Mononuclear cell (primary cell): ENCODE data around the gene MUC15. TPM values are rescaled to one million over a fixed set of nuclear protein-coding genes. Genes with fewer than 3 reads are reported as not detected.

Experiments used
- H3K27me3 ChIP-seq: 2 replicates; pipeline ENCODE4 v1.6.0; 2011; ENCODE audit warnings: low read length, control low read depth; ENCODE audit not compliant: insufficient read depth
- H3K4me1 ChIP-seq: 2 replicates; pipeline ENCODE4 v1.5.1; 2011; ENCODE audit warnings: mild to moderate bottlenecking, low read length, control low read depth; ENCODE audit not compliant: insufficient read depth
- H3K4me3 ChIP-seq: 2 replicates; pipeline ENCODE4 v1.5.1; 2011; ENCODE audit warnings: mild to moderate bottlenecking, low read length, moderate library complexity
- H3K9me3 ChIP-seq: 2 replicates; pipeline ENCODE4 v1.5.1; 2011; ENCODE audit warnings: low read depth, mild to moderate bottlenecking, control low read depth, low read length
- total RNA-seq: library from RNA; depleted of rRNA; stranded (reverse); fragments of >200 nt; gene quantifications from one replicate; pipeline ENCODE4 v1.2.3, GENCODE V29; 2012

Gene MUC15
- total RNA-seq, 1 donor = not detected

DNA sequence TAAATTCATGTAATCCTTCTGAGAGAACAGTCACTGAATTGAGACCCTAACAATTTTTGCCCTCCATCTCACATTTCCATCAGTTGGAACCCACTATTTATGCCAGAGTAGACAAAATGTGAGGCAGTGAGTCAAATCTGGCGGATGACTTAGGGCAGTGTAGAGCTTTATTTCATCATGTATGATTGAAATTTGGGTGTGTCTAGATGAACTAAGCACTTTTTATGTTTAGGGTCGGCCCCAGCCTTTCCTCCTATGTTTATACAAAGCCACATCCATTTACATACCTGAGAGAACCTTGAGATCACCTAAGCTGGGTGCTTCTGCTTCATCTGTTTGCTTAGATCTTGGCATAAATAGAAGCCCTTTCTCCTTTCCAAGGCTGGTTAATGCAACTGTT is 15.0 kb upstream of the MUC15 start:
- Histone ChIP-seq H3K4me1 (no peaks in the 10 kb centered on the region), H3K27me3 (no peaks in the 10 kb centered on the region), H3K4me3 (no peak overlapping the region)

DNA sequence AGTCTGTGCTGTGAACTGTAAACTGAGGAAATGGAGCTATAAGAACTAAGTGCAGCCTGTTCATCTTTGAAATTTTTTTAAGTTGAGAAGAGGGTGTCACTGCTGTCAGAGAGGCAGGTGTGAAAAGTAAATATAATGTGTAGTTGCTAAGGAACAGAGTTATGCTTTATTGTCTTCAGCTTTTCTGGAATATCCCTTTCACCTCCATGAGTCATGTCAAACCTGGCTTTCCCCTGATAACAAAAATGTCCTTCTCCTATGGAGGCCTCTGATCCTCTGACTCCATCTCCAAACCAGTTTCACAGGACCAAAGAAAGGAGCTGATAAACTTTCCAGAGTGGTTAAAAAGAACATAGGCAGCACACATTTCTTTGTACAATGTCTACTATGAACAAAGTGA is 12.8 kb upstream of the MUC15 start:
- H3K4me1 ChIP-seq = no peaks in the 10 kb centered on the region
- H3K27me3 ChIP-seq = no peaks in the 10 kb centered on the region
- no peaks in the 10 kb centered on the region for H3K9me3 ChIP-seq
- H3K4me3 ChIP-seq = no peak overlapping the region

More for the DNA sequence above, 15.0 kb upstream of the MUC15 start:
- H3K9me3 ChIP-seq = no peaks in the 10 kb centered on the region

DNA sequence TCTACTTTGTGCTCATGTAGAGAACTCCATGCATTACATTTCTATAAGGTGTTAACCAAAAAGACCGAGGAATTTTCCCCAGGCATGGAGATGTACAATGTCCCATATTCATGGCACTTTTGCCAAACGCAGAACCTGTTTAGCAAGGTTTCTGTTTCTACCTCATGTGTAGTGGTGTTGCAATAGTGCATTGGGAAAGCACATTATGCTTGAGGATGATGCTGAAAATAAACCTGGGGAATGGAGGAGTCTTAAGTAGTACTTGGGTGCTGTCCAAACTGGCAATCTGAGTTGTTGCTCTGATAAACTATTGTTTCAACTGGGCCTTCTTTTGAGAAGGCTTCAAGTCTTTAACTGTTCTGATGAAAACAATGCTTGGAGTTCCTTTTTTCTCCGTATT is 11.5 kb upstream of the MUC15 start:
- no peaks in the 10 kb centered on the region for H3K4me1 ChIP-seq
- no peaks in the 10 kb centered on the region for H3K9me3 ChIP-seq
- H3K4me3 ChIP-seq = no peak overlapping the region
- H3K27me3 ChIP-seq = no peaks in the 10 kb centered on the region

DNA sequence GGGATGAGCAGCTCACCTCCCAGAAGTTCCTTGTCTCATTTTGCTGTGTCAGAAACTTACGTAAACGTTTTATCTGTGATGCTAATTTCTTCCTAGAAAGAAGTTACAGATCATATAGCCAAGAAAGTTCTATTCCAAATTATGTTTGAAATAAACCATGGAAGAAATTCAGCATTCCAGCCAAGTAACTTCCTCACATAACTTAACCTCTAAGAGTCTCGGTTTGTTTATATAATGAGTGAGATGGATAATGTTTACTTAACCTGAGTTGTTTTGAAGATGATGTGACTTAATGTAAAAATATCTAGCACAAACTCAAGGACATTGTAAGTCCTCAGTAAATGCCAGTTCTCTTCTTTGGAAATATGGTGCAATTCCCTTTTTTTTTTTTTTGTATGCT is 8.9 kb upstream of the MUC15 start:
- Histone ChIP-seq H3K4me1 (no peaks in the 10 kb centered on the region), H3K9me3 (no peaks in the 10 kb centered on the region), H3K27me3 (no peaks in the 10 kb centered on the region), H3K4me3 (no peak overlapping the region)

DNA sequence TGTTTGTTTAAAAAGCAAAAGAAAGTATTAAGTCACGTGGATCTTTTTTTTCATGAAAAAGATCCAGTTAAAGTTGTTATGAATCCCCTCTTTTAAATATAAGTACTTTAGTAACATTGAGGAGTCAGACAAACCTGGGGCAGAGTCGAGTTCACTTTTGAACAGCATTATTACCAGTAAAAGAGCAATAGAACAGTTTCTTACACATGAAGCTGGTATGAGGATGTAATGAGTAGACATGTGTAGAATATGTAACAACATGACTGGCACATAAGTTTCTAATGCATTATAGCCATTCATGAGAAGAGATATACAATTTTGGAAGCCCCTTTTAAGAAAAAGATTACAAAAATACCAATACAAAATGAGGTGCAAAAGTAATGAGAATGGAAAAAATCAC is 7.6 kb upstream of the MUC15 start:
- no peaks in the 10 kb centered on the region for H3K9me3 ChIP-seq
- no peak overlapping the region for H3K4me3 ChIP-seq
- no peaks in the 10 kb centered on the region for H3K27me3 ChIP-seq
- no peaks in the 10 kb centered on the region for H3K4me1 ChIP-seq

DNA sequence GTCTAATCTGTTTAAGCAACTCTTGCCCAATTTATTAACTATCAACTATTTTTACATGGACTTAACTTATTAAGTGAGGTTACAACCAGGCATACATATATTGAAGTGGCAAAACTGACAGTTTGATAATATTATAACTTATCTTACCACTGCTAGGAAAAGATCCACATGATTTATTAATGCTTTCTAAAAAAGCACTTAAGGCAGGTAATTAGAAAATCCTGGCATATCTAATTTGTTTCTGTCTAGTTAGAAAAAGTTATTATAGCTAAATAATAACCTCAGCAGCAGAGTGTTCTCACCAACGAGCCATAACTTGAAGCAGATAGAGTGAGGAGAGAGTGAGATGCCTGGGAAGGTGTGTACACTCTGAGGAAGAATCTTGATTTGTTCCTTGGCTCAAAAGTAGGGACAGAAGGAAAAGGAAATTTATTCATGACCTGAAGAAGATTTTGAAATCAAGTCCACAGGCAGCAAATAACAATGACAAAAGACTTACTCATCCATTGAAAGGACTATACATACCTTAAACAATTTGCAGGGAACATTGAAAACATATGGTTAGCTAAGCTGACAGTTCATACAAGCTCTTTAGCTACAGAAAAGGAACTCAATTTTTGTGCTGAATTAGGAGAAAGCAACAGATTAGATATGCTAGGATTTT is 7.1 kb upstream of the MUC15 start:
- Histone ChIP-seq H3K4me3 (no peak overlapping the region), H3K27me3 (no peaks in the 10 kb centered on the region), H3K4me1 (no peaks in the 10 kb centered on the region), H3K9me3 (no peaks in the 10 kb centered on the region)

DNA sequence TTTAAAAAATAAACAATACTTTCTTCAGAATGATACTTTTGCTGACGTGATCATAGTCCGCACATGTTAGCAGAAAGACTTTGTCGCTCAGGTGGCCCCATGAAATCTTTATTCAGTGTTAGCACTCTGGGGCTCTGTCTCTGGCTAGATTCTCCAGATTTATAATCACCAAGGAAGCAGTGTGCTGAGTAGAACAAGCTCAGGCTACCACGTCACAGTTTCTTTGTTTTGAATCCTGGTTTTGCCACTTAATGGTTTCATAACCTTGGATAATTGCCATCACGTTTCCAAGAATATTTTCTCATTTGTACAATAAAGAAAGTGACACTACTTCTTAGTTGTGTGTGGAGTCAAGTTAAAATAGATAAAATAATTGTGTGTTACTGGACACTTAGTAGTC is 3.9 kb upstream of the MUC15 start:
- no peak overlapping the region for H3K4me3 ChIP-seq
- H3K4me1 ChIP-seq = no peaks in the 10 kb centered on the region
- no peaks in the 10 kb centered on the region for H3K27me3 ChIP-seq
- no peaks in the 10 kb centered on the region for H3K9me3 ChIP-seq

DNA sequence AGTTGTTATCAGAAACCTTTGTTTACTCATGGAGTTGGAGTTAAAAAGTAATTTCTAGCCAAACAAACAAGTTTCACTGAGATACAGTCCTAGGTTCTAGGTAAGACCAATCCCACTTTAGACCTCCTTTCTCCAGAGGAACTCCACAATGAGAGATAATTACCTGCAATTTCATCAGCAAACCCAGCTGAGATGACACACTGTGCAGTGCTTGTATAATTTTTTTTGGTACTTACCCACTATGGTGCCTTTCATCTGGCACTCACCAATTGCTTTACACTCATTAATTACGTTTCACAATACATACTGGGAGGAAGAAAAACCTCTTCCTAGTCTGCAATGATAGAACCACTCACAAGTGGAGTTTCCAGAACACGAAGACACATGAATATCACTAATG is 1.8 kb upstream of the MUC15 start:
- Histone ChIP-seq H3K4me1 (no peaks in the 10 kb centered on the region), H3K4me3 (no peak overlapping the region), H3K9me3 (no peaks in the 10 kb centered on the region), H3K27me3 (no peaks in the 10 kb centered on the region)

DNA sequence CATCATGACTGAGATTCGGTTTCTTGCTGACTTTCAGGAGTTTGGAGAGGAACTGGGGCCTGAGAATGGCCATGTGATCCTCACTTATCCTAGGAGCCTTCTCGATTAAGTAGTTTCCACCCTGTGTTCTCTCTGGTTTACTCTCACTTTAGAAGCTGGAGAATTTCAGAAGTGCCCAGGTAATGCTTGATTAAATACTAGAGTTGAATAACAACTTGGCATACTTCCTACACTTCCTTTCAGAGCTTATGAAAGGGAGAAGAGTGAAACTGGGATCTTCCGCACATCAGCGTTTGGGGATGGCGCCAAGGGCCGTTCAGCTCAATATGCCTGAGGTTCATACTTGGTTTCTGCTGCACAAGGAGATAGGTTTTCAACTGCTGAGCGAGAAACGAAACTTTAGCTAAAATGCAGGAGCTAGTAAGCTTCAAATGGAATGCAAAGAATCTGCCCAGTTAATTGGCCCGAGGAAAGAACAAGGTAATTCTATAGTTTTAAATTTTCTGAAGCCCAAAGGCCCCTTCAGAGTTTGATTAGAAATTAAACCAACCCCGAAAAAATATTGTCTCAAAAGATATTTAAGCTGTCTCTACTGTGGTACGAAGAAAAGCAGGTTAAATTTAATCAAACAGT is 823 bp upstream of the MUC15 start:
- no peaks in the 10 kb centered on the region for H3K4me1 ChIP-seq
- H3K4me3 ChIP-seq = no peak overlapping the region
- H3K27me3 ChIP-seq = no peaks in the 10 kb centered on the region
- H3K9me3 ChIP-seq = no peaks in the 10 kb centered on the region

DNA sequence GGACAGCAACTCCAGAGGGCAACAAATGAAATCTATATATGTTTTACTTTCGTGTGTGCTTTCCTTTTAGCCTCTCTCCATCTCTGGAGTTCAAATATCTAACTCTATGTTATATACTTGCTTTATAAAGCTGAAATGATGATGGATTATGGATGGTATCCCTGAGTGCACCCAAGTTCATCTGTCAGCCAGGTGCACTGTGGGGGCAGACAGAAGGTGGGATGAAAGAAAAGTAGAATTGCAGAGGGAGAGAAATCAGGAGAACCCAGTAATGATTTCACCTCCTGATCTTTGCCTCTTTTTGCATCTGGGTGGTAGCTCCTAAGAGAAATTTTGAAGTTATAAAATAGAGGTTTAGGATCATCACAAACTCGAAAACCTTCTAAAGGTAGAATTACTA is 2.4 kb downstream of the MUC15 start:
- Histone ChIP-seq H3K4me1 (no peaks in the 10 kb centered on the region), H3K4me3 (no peak overlapping the region), H3K27me3 (no peaks in the 10 kb centered on the region), H3K9me3 (no peaks in the 10 kb centered on the region)

DNA sequence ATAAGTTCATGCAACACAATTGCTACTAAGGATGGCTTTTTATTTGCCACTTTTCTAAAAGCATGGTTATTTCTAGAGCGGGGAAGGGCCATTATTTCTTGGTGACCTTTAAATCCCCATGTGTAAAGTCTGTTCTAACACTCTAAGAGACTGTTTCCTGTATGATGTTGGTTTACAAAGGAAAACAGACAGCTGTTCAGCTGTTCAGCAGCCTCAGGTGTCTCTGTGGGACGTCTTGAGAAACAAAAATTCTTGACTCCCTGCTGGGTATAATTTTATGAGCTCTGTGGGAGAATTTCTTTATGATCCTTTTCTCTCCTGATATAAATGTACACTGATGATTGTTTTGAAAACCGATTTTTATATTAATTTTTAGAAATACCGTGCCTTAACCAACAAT is 13.9 kb downstream of the MUC15 start:
- no peaks in the 10 kb centered on the region for H3K27me3 ChIP-seq
- no peaks in the 10 kb centered on the region for H3K9me3 ChIP-seq
- no peak overlapping the region for H3K4me3 ChIP-seq
- no peaks in the 10 kb centered on the region for H3K4me1 ChIP-seq

DNA sequence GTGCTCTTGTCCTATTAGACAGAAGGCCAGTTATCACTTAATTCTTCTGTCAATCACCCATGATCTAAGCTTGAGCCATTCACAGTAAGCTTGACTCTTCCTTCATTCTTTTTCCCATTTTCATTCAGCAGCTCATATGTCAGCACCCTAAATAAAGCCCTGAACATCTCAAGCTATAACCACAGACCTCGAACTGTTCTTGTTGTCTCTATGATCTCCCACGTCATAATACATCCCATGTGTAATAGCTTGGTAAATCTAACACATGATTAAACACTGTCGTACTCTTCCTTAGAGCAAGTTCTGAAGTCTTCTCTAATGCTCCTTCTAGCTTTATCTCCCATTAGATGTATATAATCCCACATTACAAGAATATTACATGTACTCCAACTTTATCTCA is 14.4 kb downstream of the MUC15 start:
- Histone ChIP-seq H3K4me3 (no peak overlapping the region), H3K4me1 (no peaks in the 10 kb centered on the region), H3K27me3 (no peaks in the 10 kb centered on the region), H3K9me3 (no peaks in the 10 kb centered on the region)

DNA sequence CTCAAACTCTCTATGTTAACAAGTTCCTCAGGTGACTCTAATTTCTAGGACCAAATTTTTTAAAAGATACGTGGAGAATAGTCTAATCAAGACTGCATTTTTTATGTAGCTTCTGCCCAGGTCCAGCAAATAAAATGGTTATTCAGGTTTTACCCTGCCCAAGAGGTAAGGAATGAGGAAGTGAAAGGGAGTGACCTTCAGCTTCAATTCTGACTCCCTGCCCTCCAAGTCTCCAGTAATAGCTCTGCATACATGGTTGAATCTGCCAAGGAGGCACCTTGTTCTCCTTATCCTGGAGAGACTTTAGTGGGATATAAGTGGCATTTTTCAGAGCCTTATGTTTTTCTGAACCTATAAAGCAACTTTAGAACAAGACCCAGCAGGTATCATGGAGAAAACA is 15.5 kb downstream of the MUC15 start:
- Histone ChIP-seq H3K27me3 (no peaks in the 10 kb centered on the region), H3K4me1 (no peaks in the 10 kb centered on the region), H3K9me3 (no peaks in the 10 kb centered on the region), H3K4me3 (no peak overlapping the region)

DNA sequence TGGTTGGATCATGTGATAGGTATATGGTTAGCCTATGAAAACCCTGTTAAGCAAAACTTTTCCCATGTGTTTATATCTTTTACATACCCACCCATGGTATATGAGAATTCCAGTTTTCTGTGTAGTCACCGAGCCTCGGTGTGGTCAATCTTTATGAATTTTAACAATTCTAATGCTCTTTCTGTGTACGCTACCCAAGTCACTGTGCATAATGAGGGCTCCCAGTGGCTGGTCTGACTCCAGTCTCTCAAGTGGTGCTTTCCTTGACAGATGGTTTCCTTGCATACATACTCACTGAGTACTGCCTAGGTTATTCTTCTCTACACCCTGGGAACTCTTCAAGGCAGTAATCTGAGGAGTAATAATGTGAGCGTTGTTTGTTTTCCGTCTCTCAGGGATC is 17.6 kb downstream of the MUC15 start:
- H3K4me1 ChIP-seq = no peaks in the 10 kb centered on the region
- H3K9me3 ChIP-seq = no peaks in the 10 kb centered on the region
- no peaks in the 10 kb centered on the region for H3K27me3 ChIP-seq
- no peak overlapping the region for H3K4me3 ChIP-seq

DNA sequence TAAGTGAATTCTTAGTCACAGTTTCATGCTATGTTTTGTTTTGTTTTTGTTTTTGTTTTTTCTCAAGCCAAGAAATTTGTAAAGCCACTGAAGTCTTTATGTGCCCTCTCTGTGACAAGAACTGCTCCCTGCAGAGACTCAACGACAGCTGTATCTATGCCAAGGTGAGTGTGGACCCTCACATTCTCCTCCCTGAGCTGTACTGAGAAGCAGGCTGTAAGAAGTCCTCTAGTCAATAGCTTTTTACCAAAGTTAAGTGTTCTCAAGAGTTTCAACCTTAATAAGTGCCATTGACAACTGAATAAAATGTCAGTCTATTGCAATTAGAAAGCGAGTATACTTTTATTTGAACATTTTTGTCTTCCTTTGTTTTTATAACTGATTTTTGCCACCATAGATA is 18.9 kb downstream of the MUC15 start:
- no peaks in the 10 kb centered on the region for H3K4me1 ChIP-seq
- H3K4me3 ChIP-seq = no peak overlapping the region
- H3K9me3 ChIP-seq = no peaks in the 10 kb centered on the region
- H3K27me3 ChIP-seq = no peaks in the 10 kb centered on the region

DNA sequence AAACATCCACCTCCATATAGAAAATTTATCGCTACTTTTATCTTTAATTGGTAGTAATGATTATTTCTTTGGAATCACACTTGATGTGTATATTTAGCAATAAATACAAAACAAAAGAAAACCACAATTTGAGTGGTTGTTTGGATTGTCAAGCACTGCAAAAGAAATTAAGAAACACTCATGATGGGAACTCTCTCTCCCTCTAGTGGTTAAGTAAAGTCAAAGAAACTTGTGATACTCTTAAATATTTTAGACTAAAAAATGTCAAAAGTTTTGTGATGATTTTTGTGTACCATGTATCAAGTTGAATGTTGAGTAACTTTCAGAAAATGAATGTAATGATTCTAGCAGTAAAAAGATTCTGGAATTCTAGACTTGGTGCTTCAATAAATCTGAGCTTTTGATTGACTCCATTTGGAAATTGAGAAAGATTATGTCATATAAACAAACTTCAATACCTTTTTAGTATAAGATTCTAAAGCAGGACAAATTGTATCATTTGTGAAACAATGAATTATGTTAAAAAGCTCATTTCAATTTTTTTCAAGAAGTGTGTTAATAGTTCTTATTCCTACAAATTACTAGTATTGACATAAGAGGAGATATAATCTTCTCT is 20.8 kb downstream of the MUC15 start:
- H3K4me1 ChIP-seq = no peaks in the 10 kb centered on the region
- no peak overlapping the region for H3K4me3 ChIP-seq
- H3K9me3 ChIP-seq = no peaks in the 10 kb centered on the region

More for the DNA sequence above, 20.8 kb downstream of the MUC15 start:
- H3K27me3 ChIP-seq = no peaks in the 10 kb centered on the region
